Stimulated activated CD4-positive, alpha-beta T cell treated with anti-CD3 and anti-CD28 coated beads, Interleukin-15, amount 100 ng/mL, for 1 hour (primary cell): Measurements from ENCODE around the gene TOMM7.
"Not testable (repeated sequence)": the region's sequence is repeated elsewhere in the genome, so short reads cannot be mapped to it uniquely, and the experiment has no call there.

Source experiments
- DNase-seq, 2 donors: peaks; one replicate each; pipeline ENCODE4 v3.0.0-alpha.2; 2020; ENCODE audit warnings: low read depth in 1 of 2, low spot score in 1 of 2

TOMM7 gene

GRCh38 chr7:22784346-22784745, 38.3 kb downstream of the TOMM7 start:
- no peak for DNase-seq

GRCh38 chr7:22783421-22783820, 39.2 kb downstream of the TOMM7 start:
- DNase-seq, result no peak

- DNase-seq, result peak; percentile 39 to 55
Measured at GRCh38 chr7:22782616-22783232, 39.9 kb downstream of the TOMM7 start.

GRCh38 chr7:22781230-22781711, 41.4 kb downstream of the TOMM7 start:
- no peak for DNase-seq

GRCh38 chr7:22779730-22780323, 42.8 kb downstream of the TOMM7 start:
- not testable (repeated sequence) for DNase-seq

GRCh38 chr7:22776964-22777363, 45.7 kb downstream of the TOMM7 start:
- DNase-seq, result no peak

- no peak for DNase-seq
Measured at GRCh38 chr7:22772885-22773284, 49.8 kb downstream of the TOMM7 start.

GRCh38 chr7:22771872-22772228, 50.8 kb downstream of the TOMM7 start:
- no peak for DNase-seq

GRCh38 chr7:22771194-22771871, 51.3 kb downstream of the TOMM7 start:
- no peak for DNase-seq

- no peak for DNase-seq
Measured at GRCh38 chr7:22765609-22766008, 57.0 kb downstream of the TOMM7 start.
